GM10266 (cell line): ENCODE results near the gene ZKSCAN3.
"Not testable (repeated sequence)": the region's sequence is repeated elsewhere in the genome, so short reads cannot be mapped to it uniquely, and the experiment has no call there.

Experiments used
- DNase-seq: peaks from one replicate; pipeline ENCODE4 v3.0.0; 2012; ENCODE audit errors: extremely low spot score
- TF ChIP-seq, protein P1 (sequence below): IDR thresholded peaks from 2 replicates; pipeline ENCODE4 v1.5.1; 2012; ENCODE audit warnings: mild to moderate bottlenecking, low read depth; ENCODE audit not compliant: control insufficient read depth, insufficient read depth; ENCODE audit errors: missing control alignments

The ZKSCAN3 gene

DNA sequence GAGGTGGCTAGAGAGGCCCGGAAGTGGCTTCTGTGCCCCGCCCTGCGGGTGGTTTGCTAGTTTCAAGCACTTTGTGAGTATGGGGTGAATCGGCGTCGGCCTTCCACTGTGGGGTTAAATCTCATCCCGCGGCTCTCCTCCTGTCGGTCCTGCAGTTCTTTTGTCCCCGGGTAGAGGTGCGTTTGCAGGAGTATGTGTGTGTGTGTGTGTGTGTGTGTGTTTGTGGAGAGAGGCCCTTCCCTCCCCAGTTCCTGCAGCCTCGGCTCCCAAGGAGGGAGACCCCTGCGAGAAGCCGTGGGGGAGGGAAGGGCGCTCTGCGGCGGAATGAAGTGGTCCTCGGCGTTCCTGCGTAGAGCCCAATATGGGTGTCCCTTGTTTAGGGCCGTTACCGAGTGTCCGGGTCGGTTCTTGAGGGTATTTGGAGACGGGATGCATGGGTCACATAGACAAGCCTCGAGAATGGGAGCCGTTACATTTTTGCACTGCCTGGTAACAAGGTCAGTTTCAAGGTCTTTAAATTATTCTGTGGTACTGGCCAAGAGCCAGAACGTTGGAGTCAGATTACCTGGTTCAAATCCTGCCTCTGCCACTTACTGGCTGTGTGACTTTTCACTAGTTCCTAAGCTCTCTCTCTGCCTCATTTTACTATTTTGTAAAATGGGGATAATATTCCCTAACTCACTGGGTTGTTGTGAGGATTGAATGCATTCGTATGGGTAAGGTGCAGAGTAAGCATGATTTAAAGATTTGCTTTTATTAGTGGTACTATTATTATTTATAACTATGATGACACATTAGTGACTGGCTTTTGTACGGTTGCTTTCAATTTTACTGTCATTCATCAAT is at the start of gene ZKSCAN3:
ZKSCAN3 (plus strand) TSS at position 56 of the 846 bp plus-strand sequence. CDS start 9,640 bp downstream, outside the sequence.
- peak; percentile 80 for DNase-seq
- TF ChIP-seq, protein P1, sequence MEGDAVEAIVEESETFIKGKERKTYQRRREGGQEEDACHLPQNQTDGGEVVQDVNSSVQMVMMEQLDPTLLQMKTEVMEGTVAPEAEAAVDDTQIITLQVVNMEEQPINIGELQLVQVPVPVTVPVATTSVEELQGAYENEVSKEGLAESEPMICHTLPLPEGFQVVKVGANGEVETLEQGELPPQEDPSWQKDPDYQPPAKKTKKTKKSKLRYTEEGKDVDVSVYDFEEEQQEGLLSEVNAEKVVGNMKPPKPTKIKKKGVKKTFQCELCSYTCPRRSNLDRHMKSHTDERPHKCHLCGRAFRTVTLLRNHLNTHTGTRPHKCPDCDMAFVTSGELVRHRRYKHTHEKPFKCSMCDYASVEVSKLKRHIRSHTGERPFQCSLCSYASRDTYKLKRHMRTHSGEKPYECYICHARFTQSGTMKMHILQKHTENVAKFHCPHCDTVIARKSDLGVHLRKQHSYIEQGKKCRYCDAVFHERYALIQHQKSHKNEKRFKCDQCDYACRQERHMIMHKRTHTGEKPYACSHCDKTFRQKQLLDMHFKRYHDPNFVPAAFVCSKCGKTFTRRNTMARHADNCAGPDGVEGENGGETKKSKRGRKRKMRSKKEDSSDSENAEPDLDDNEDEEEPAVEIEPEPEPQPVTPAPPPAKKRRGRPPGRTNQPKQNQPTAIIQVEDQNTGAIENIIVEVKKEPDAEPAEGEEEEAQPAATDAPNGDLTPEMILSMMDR: no peak

DNA sequence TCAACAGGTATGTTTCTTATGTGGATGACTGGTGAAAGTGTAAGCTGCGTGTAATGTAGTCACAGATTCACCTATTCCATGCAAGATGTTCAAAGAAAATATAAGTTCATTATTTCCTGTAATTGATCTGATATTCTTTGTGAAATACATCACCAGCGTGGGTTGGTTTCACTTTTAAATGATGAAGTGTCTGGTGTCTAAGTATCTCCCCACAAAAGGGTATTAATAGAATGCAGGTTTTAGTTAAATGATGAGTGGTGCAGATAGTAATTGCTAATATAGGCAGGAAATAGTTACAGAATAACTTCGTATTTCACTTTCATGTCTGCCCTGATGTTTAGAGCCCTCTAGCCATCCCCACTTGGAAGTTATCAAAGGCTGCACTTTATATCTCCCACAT is 46.2 kb upstream of the ZKSCAN3 start:
- TF ChIP-seq, protein P1: no peak
- DNase-seq: peak; percentile 49

DNA sequence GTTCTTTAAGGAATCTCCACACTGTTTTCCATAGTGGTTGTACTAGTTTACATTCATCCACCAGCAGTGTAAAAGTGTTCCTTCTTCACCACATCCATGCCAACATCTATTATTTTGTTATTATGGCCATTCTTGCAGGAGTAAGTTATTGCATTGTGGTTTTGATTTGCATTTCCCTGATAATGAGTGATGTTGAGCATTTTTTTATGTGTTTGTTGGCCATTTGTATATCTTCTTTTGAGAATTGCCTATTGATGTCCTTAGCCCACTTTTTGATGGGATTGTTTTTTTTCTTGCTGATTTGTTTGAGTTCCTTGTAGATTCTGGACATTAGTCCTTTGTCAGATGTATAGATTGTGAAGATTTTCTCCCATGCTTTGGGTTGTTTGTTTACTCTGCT is 43.4 kb upstream of the ZKSCAN3 start:
- not testable (repeated sequence) for DNase-seq

DNA sequence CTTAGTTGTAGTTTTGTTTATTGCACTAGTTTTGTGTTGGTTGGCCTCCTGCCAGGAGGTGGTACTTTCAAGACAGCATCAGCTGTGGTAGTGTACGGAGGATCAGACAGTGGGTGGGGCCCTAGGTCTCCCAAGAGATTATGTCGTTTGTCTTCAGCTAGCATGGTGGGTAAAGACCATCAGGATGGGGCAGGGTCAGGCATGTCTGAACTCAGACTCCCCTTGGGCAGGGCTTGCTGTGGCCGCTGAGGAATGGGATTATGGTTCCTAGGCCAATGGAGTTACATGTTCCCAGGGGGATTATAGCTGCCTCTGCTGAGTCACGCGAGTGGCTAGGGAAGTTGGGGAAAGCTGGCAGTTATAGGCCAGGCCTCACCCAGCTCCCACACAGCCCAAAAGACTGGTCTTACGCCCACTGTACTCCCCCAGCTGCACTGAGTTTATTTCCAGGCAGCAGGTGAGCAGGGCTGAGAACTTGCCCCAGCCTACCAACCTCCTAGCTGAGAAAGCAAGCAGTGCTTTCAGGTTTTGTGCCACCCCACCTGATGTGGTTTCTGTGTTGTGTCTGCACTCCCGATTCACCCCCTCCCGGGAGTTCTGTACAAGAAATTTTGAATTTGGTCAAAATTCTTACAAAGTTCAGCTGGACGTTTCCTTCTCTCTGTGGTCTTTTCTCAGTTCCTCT is 38.5 kb upstream of the ZKSCAN3 start:
- DNase-seq: no peak
- TF ChIP-seq, protein P1: no peak

- TF ChIP-seq, protein P1: no peak
These were observed 36.8 kb upstream of the ZKSCAN3 start for GRCh38 chr6:28312939-28313338.

GRCh38 chr6:28315628-28316027 is 34.1 kb upstream of the ZKSCAN3 start:
- TF ChIP-seq, protein P1: no peak
- DNase-seq: no peak

More at GRCh38 chr6:28312939-28313338, 36.8 kb upstream of the ZKSCAN3 start:
- no peak for DNase-seq

GRCh38 chr6:28317866-28318265 is 31.9 kb upstream of the ZKSCAN3 start:
- DNase-seq: not testable (repeated sequence)

GRCh38 chr6:28322661-28323060 is 27.1 kb upstream of the ZKSCAN3 start:
- TF ChIP-seq, protein P1: no peak
- DNase-seq: no peak
